Neural crest cell (in vitro differentiated cells): ENCODE data around the gene NCR1. TPM values are rescaled to one million over a fixed set of nuclear protein-coding genes. Genes with fewer than 3 reads are reported as not detected.
"Not testable (repeated sequence)": the region's sequence is repeated elsewhere in the genome, so short reads cannot be mapped to it uniquely, and the experiment has no call there.

Experiments used
- DNase-seq: peaks from one replicate; pipeline ENCODE4 v3.0.0; 2021; ENCODE audit warnings: low read depth, mixed read lengths, low spot score
- H3K27ac Mint-ChIP-seq: one replicate; pipeline ENCODE4 v1.8.0; 2021; ENCODE audit warnings: mild to moderate bottlenecking, mixed read lengths; ENCODE audit not compliant: unreplicated experiment
- H3K27me3 Mint-ChIP-seq: 2 replicates; pipeline ENCODE4 v1.8.0; 2021; ENCODE audit warnings: low read depth, mild to moderate bottlenecking, mixed read lengths
- H3K36me3 Mint-ChIP-seq: 2 replicates; pipeline ENCODE4 v1.8.0; 2021; ENCODE audit warnings: low read depth, mild to moderate bottlenecking, mixed read lengths
- H3K4me1 Mint-ChIP-seq: 2 replicates; pipeline ENCODE4 v1.8.0; 2021; ENCODE audit warnings: mixed read lengths
- H3K4me3 Mint-ChIP-seq: one replicate; pipeline ENCODE4 v1.8.0; 2021; ENCODE audit warnings: mild to moderate bottlenecking, mixed read lengths
- H3K9me3 Mint-ChIP-seq: 2 replicates; pipeline ENCODE4 v1.8.0; 2021; ENCODE audit warnings: mixed read lengths
- total RNA-seq: library from RNA; stranded (reverse); gene quantifications from 2 replicates; pipeline ENCODE4 v1.2.1, GENCODE V29; 2021
- TF ChIP-seq, protein P1 (sequence below): fragments of 200-600 bp; sonication (generic); conservative IDR thresholded peaks from 2 replicates; pipeline ENCODE4 v1.5.0; 2021; ENCODE audit warnings: antibody characterized with exemption, mild to moderate bottlenecking

The NCR1 gene
- total RNA-seq, 1 donor from 2014 or later = not detected

DNA sequence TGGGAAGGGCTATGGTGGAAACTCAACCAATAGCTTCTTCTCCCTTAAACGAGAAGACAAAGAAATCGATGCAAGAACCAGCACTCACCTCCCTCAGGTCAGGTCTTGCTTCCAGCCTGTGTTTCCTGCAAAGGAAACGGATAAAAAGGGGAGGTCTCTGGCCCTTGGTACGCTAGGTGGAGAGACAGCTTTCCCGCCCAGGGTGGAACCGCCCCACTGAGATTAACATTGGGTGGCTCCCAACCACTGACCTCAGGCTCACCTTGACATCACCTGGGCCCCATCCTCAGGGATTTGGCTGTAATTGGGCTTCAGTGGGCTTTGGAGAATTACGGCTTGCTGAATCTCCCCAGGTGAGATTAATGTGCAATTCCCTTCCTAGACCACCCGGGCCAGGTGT is 41.4 kb downstream of the NCR1 start, which contains the start of gene NLRP7:
Gene NLRP7 (minus strand): TSS at position 150 of the 400 bp plus-strand sequence.
- Mint-ChIP-seq H3K27ac (no peak within 1 kb of the TSS), H3K9me3 (no peaks in the 10 kb centered on the region), H3K4me3 (no peak within 1 kb of the TSS), H3K4me1 (peaks cover under 1% of the 10 kb centered on the region), H3K27me3 (peaks cover 16% of the 10 kb centered on the region), H3K36me3 (no peaks in the 10 kb centered on the region)
- TF ChIP-seq, protein P1, sequence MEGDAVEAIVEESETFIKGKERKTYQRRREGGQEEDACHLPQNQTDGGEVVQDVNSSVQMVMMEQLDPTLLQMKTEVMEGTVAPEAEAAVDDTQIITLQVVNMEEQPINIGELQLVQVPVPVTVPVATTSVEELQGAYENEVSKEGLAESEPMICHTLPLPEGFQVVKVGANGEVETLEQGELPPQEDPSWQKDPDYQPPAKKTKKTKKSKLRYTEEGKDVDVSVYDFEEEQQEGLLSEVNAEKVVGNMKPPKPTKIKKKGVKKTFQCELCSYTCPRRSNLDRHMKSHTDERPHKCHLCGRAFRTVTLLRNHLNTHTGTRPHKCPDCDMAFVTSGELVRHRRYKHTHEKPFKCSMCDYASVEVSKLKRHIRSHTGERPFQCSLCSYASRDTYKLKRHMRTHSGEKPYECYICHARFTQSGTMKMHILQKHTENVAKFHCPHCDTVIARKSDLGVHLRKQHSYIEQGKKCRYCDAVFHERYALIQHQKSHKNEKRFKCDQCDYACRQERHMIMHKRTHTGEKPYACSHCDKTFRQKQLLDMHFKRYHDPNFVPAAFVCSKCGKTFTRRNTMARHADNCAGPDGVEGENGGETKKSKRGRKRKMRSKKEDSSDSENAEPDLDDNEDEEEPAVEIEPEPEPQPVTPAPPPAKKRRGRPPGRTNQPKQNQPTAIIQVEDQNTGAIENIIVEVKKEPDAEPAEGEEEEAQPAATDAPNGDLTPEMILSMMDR = no peak
- DNase-seq = no peak

DNA sequence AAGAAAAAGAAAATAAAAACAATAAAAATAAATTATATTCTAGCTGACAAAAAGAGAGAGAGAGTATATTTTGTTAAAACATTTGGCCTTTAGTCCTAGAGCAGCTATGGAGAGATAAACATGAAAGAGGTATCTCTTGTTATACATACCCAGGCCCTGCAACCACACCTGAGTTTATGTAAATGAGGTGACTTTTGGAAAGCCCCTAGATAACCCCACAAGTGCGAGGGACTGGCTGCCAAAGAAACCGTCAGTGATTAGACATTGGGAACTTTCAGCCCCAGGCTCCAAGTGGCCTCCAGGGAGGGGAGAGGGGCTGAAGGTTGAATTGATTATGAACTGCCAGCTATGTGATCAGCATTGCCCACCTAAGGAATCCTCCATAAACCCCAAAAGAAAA is 43.5 kb downstream of the NCR1 start:
- peaks cover 12% of the 10 kb centered on the region for H3K27me3 Mint-ChIP-seq
- no peak overlapping the region for H3K4me3 Mint-ChIP-seq
- H3K9me3 Mint-ChIP-seq = no peaks in the 10 kb centered on the region
- DNase-seq = no peak
- no peak overlapping the region for H3K27ac Mint-ChIP-seq
- TF ChIP-seq, protein P1 = no peak
- H3K36me3 Mint-ChIP-seq = no peaks in the 10 kb centered on the region
- peaks cover 5% of the 10 kb centered on the region for H3K4me1 Mint-ChIP-seq

DNA sequence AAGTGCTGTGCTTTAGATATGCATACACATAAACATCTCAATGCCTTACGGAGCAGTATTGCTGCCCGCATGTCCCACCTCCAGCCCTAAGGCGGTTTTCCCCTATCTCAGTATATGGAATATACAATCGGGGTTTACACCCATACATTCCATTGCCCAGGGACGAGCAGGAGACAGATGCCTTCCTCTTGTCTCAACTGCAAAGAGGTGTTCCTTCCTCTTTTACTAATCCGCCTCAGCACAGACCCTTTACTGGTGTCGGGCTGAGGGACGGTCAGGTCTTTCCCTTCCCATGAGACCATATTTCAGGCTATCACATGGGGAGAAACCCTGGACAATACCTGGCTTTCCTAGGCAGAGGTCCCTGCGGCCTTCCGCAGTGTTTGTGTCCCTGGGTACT is 44.6 kb downstream of the NCR1 start:
- not testable (repeated sequence) for H3K9me3 Mint-ChIP-seq, H3K27ac Mint-ChIP-seq, H3K4me1 Mint-ChIP-seq, DNase-seq, H3K36me3 Mint-ChIP-seq, H3K4me3 Mint-ChIP-seq
- H3K27me3 Mint-ChIP-seq = peaks cover 11% of the 10 kb centered on the region

DNA sequence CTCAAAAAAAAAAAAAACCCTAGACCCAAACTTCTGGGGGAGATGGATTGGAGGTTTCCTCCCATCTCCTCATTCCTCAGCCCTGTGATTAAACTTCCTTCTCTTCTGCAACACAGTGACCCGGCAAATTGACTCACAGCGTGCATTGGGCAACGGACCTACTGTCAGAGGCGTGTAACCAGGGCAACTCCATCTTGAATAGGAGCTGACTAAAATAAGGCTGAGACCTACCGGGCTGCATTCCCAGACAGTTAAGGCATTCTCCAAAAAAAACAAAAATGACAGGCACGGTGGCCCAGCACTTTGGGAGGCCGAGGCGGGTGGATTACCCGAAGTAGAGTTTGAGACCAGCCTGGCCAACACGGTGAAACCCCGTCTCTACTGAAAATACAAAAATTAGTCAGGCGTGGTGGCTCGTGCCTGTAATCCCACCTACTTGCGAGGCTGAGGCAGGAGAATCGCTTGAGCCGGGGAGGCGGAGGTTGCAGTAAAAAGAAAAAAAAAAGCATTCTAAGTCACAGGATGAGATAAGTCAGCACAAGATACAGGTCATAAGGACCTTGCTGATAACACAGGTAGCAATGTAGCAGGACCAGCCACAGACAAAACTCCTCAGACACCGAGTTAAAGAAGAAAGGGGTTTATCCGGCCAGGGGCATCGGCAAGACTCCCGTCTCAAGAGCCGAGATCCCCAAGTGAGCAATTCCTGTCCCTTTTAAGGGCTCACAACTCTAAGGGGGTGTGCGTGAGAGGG is 46.8 kb downstream of the NCR1 start:
- DNase-seq = no peak
- Mint-ChIP-seq H3K9me3 (no peaks in the 10 kb centered on the region), H3K27me3 (peaks cover 21% of the 10 kb centered on the region), H3K36me3 (no peaks in the 10 kb centered on the region), H3K4me1 (peaks cover 5% of the 10 kb centered on the region), H3K4me3 (no peak overlapping the region), H3K27ac (no peak overlapping the region)
- TF ChIP-seq, protein P1 = no peak

DNA sequence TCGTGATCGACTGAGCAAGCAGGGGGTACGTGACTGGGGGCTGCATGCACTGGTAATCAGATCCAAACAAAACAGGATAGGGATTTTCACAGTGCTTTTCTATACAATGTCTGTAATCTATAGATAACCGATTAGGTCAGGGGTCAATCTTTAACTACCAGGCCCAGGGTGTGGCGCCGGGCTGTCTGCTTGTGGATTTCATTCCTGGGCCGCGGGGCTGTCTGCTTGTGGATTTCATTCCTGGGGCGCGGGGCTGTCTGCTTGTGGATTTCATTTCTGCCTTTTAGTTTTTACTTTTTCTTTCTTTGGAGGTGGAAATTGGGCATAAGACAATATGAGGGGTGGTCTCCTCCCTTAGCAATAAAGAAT is 47.4 kb downstream of the NCR1 start:
- H3K4me1 Mint-ChIP-seq, H3K9me3 Mint-ChIP-seq, H3K36me3 Mint-ChIP-seq, H3K27ac Mint-ChIP-seq, DNase-seq, H3K4me3 Mint-ChIP-seq: not testable (repeated sequence)
- H3K27me3 Mint-ChIP-seq = peaks cover 25% of the 10 kb centered on the region

DNA sequence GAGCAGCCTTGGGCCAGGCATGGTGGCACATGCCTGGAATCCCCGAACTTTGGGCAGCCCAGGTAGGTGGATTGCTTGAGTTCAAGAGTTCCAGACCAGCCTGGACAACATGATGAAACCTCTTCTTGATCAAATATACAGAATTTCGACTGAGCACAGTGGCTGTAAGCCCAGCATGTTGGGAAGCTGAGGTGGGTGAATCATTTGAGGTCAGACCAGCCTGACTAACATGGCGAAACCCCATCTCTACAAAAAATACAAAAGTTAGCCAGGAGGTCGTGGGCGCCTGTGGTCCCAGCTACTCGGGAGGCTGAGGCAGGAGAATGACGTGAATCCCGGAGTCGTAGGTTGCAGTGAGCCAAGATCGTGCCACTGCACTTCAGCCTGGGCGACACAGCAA is 49.4 kb downstream of the NCR1 start:
- DNase-seq = no peak
- H3K4me3 Mint-ChIP-seq = no peak overlapping the region
- H3K27me3 Mint-ChIP-seq = peaks cover 21% of the 10 kb centered on the region
- no peak overlapping the region for H3K27ac Mint-ChIP-seq
- TF ChIP-seq, protein P1 = no peak
- H3K4me1 Mint-ChIP-seq = peaks cover 5% of the 10 kb centered on the region
- no peaks in the 10 kb centered on the region for H3K9me3 Mint-ChIP-seq
- no peaks in the 10 kb centered on the region for H3K36me3 Mint-ChIP-seq
